ENCODE data around the gene OPRD1.

- TF ChIP-seq, protein P1, sequence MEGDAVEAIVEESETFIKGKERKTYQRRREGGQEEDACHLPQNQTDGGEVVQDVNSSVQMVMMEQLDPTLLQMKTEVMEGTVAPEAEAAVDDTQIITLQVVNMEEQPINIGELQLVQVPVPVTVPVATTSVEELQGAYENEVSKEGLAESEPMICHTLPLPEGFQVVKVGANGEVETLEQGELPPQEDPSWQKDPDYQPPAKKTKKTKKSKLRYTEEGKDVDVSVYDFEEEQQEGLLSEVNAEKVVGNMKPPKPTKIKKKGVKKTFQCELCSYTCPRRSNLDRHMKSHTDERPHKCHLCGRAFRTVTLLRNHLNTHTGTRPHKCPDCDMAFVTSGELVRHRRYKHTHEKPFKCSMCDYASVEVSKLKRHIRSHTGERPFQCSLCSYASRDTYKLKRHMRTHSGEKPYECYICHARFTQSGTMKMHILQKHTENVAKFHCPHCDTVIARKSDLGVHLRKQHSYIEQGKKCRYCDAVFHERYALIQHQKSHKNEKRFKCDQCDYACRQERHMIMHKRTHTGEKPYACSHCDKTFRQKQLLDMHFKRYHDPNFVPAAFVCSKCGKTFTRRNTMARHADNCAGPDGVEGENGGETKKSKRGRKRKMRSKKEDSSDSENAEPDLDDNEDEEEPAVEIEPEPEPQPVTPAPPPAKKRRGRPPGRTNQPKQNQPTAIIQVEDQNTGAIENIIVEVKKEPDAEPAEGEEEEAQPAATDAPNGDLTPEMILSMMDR (IDR thresholded peaks at IDR 0.05): no peak
- no peak for TF ChIP-seq POLR2A (IDR thresholded peaks at IDR 0.05)
Observed at GRCh38 chr1:28865997-28866650, 54.2 kb downstream of the OPRD1 start.

All from testis (tissue), 2 donors.